ENCODE results near the gene LENG1.

Gene LENG1

DNA sequence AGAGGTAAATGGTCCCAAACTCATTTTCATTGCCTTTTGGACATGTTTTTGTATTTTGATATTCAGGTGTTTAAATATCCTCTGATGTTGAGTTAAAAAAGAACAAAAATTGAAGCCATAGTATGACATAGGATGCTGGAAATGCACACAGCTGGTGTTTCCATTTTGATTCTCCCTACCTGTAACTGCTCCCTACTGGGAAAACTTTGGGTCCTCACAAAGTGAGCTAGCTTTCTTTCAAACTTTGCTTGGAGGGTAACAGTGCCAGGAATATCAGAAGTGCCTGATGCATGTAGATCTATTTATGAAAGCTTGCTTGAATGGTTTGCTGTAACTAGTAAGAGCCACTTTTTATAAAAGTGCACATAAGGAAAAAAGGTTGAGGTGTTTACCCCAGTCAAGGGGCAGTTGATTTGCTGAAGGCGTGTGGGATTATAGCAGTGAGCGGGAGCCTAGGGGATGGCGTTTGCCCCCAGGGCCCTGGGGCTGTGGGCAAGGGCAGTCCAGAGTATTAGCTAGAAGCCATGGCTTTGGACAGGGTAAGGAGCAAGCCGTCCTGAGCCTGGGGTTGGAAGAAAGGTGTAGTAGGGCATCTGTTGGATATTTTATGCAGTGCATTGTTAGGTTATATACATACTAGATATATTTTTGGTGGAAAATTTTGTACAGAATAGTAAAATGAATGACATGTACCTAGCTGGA is 45.4 kb upstream of the LENG1 start:
- Histone ChIP-seq H3K27ac (ENCODE audit: low read depth, low read length) (no peak overlapping the region), H3K79me2 (ENCODE audit: insufficient read depth, low read length) (peaks cover 61% of the 10 kb centered on the region), H3K36me3 (ENCODE audit: low read length) (peaks cover 41% of the 10 kb centered on the region), H3K9me2 (replicated peaks; ENCODE audit: insufficient read depth, low read length) (no peaks in the 10 kb centered on the region), H3K4me2 (ENCODE audit: low read depth, low read length, poor library complexity, severe bottlenecking) (peak overlapping the region; percentile 79), H3F3A (ENCODE audit: insufficient read depth) (peaks cover 70% of the 10 kb centered on the region), H3K9me3 (ENCODE audit: insufficient read depth, low read length) (no peaks in the 10 kb centered on the region), H3K9ac (ENCODE audit: low read length) (no peak overlapping the region), H3K4me3 (ENCODE audit: insufficient read depth, low read length, poor library complexity, severe bottlenecking) (peak overlapping the region; percentile 9), H3K27me3 (ENCODE audit: low read length) (no peaks in the 10 kb centered on the region), H2AFZ (ENCODE audit: low read depth, low read length, severe bottlenecking) (no peak overlapping the region), H4K20me1 (ENCODE audit: low read depth, low read length) (peaks cover 53% of the 10 kb centered on the region)
- TF ChIP-seq, protein P1, sequence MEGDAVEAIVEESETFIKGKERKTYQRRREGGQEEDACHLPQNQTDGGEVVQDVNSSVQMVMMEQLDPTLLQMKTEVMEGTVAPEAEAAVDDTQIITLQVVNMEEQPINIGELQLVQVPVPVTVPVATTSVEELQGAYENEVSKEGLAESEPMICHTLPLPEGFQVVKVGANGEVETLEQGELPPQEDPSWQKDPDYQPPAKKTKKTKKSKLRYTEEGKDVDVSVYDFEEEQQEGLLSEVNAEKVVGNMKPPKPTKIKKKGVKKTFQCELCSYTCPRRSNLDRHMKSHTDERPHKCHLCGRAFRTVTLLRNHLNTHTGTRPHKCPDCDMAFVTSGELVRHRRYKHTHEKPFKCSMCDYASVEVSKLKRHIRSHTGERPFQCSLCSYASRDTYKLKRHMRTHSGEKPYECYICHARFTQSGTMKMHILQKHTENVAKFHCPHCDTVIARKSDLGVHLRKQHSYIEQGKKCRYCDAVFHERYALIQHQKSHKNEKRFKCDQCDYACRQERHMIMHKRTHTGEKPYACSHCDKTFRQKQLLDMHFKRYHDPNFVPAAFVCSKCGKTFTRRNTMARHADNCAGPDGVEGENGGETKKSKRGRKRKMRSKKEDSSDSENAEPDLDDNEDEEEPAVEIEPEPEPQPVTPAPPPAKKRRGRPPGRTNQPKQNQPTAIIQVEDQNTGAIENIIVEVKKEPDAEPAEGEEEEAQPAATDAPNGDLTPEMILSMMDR (IDR thresholded peaks at IDR 0.05; ENCODE audit: insufficient read depth, low read length, poor library complexity, severe bottlenecking) = no peak
- no peak for TF ChIP-seq EZH2phosphoT487 (conservative IDR thresholded peaks at IDR 0.05; ENCODE audit: low read length)

DNA sequence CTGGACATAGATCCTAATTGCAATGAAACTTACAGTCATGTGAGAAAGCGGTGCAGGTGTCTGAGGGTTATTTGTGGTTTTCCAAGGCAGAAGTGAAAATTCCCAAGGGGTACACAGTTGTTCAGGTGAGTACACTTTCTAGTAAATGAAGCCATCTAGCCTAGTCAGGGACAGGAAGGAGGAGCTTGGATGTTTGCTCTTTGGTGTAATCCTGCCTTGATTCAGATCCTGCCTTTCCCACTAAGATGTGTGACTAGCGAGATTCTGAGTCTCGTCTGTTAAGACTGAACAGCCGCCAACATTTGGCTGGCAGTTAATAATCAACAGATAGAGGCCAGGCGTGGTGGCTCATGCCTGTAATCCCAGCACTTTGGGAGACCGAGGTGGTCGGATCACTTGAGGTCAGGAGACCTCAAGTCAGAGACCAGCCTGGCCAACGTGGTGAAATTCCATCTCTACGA is 43.7 kb upstream of the LENG1 start:
- H3K9ac ChIP-seq (ENCODE audit: low read length) = peak overlapping the region; percentile 94
- no peaks in the 10 kb centered on the region for H3K9me3 ChIP-seq (ENCODE audit: insufficient read depth, low read length)
- TF ChIP-seq, protein P1 (IDR thresholded peaks at IDR 0.05; ENCODE audit: insufficient read depth, low read length, poor library complexity, severe bottlenecking) = no peak
- no peak for TF ChIP-seq EZH2phosphoT487 (conservative IDR thresholded peaks at IDR 0.05; ENCODE audit: low read length)
- H3K27ac ChIP-seq (ENCODE audit: low read depth, low read length) = peak overlapping the region; percentile 85; the same call in 1 of the 2 replicates
- H3K4me2 ChIP-seq (ENCODE audit: low read depth, low read length, poor library complexity, severe bottlenecking) = peak overlapping the region; percentile 79
- no peaks in the 10 kb centered on the region for H3K27me3 ChIP-seq (ENCODE audit: low read length)
- no peaks in the 10 kb centered on the region for H3K9me2 ChIP-seq (replicated peaks; ENCODE audit: insufficient read depth, low read length)
- H4K20me1 ChIP-seq (ENCODE audit: low read depth, low read length) = peaks cover 49% of the 10 kb centered on the region
- H3K79me2 ChIP-seq (ENCODE audit: insufficient read depth, low read length) = peaks cover 63% of the 10 kb centered on the region
- peaks cover 53% of the 10 kb centered on the region for H3F3A ChIP-seq (ENCODE audit: insufficient read depth)
- peaks cover 41% of the 10 kb centered on the region for H3K36me3 ChIP-seq (ENCODE audit: low read length)
- H3K4me3 ChIP-seq (ENCODE audit: insufficient read depth, low read length, poor library complexity, severe bottlenecking) = peak overlapping the region; percentile 88
- H2AFZ ChIP-seq (ENCODE audit: low read depth, low read length, severe bottlenecking) = no peak overlapping the region

DNA sequence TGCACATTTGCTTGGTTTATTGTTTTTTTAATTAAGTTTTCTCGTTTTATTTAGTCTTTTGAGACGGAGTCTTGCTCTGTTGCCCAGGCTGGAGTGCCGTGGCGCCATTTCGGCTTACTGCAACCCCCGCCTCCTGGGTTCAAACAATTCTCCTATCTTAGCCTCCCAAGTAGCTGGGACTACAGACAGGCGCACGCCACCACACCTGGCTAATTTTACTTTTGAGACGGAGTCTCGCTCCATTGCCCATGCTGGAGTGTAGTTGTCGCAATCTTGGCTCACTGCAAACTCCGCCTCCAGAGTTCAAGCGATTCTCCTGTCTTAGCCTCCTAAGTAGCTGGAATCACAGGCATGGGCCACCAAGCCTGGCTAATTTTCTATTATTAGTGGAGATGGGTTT is 42.5 kb upstream of the LENG1 start:
- peaks cover 63% of the 10 kb centered on the region for H3K79me2 ChIP-seq (ENCODE audit: insufficient read depth, low read length)
- H3K27ac ChIP-seq (ENCODE audit: low read depth, low read length) = peak overlapping the region; percentile 85
- peaks cover 48% of the 10 kb centered on the region for H4K20me1 ChIP-seq (ENCODE audit: low read depth, low read length)

More for the DNA sequence above, 42.5 kb upstream of the LENG1 start:
- no peaks in the 10 kb centered on the region for H3K9me2 ChIP-seq (replicated peaks; ENCODE audit: insufficient read depth, low read length)
- no peaks in the 10 kb centered on the region for H3K9me3 ChIP-seq (ENCODE audit: insufficient read depth, low read length)
- H3K4me2 ChIP-seq (ENCODE audit: low read depth, low read length, poor library complexity, severe bottlenecking) = peak overlapping the region; percentile 79
- TF ChIP-seq EZH2phosphoT487 (conservative IDR thresholded peaks at IDR 0.05; ENCODE audit: low read length) = no peak
- TF ChIP-seq, protein P1 (IDR thresholded peaks at IDR 0.05; ENCODE audit: insufficient read depth, low read length, poor library complexity, severe bottlenecking) = no peak
- peaks cover 38% of the 10 kb centered on the region for H3K36me3 ChIP-seq (ENCODE audit: low read length)
- H3K9ac ChIP-seq (ENCODE audit: low read length) = peak overlapping the region; percentile 94
- H3K4me3 ChIP-seq (ENCODE audit: insufficient read depth, low read length, poor library complexity, severe bottlenecking) = peak overlapping the region; percentile 88
- no peaks in the 10 kb centered on the region for H3K27me3 ChIP-seq (ENCODE audit: low read length)
- no peak overlapping the region for H2AFZ ChIP-seq (ENCODE audit: low read depth, low read length, severe bottlenecking)
- peaks cover 45% of the 10 kb centered on the region for H3F3A ChIP-seq (ENCODE audit: insufficient read depth)
